Measurements from ENCODE around the gene BAHD1. TPM values are rescaled to one million over a fixed set of nuclear protein-coding genes. Genes with fewer than 3 reads are reported as not detected.

The BAHD1 gene
- total and polyA plus RNA-seq, 9 donors = 14.8 to 67.3 (median 40.1) TPM

GRCh38 chr15:40508216-40508615 is 67.5 kb downstream of the BAHD1 start:
- peaks cover 9% of the 10 kb centered on the region for H3K4me1 ChIP-seq (ENCODE audit: insufficient read depth)
- no peak for DNase-seq
- no peaks in the 10 kb centered on the region for H3K27me3 ChIP-seq
- TF ChIP-seq CTCF (IDR thresholded peaks at IDR 0.05) = no peak
- no peak for TF ChIP-seq POLR2A (IDR thresholded peaks at IDR 0.05)
- no peak for TF ChIP-seq EP300 (IDR thresholded peaks at IDR 0.05)
- 92 to 98% (median 93%) methylated on average over 1 of the region's 1 CpG for WGBS, 3 donors
- no peaks in the 10 kb centered on the region for H3K9me3 ChIP-seq
- H3K36me3 ChIP-seq = no peaks in the 10 kb centered on the region
- H3K4me3 ChIP-seq = no peak overlapping the region
- H3K27ac ChIP-seq = no peak overlapping the region
- intact Hi-C loops (cut with DNase I) = loop anchor here in 1 of 4 donors (5.0 kb wide), 1 partner anchor 66 kb away; the partner anchor contains the start of gene BAHD1

GRCh38 chr15:40510201-40510600 is 69.4 kb downstream of the BAHD1 start:
- Histone ChIP-seq H3K9me3 (no peaks in the 10 kb centered on the region), H3K27ac (peak overlapping the region in 1 of 2 donors; percentile 76), H3K4me3 (no peak overlapping the region), H3K4me1 (ENCODE audit: insufficient read depth) (peaks cover 9% of the 10 kb centered on the region), H3K36me3 (no peaks in the 10 kb centered on the region), H3K27me3 (no peaks in the 10 kb centered on the region)
- DNase-seq = no peak
- intact Hi-C loops (cut with DNase I) = loop anchor here in 2 of 4 donors (10.0 kb wide), 2 partner anchors 45 to 385 kb away; partner anchors contain the start of gene VPS18 (in 1 of the 2)
- TF ChIP-seq POLR2A (IDR thresholded peaks at IDR 0.05) = no peak
- no peak for TF ChIP-seq EP300 (IDR thresholded peaks at IDR 0.05)
- no peak for TF ChIP-seq CTCF (IDR thresholded peaks at IDR 0.05)
- WGBS, 3 donors = 44 to 74% (median 58%) methylated on average over 2 of the region's 2 CpGs

- Histone ChIP-seq H3K27ac (peak overlapping the region; percentile 61 to 76), H3K4me3 (peak overlapping the region; percentile 52), H3K27me3 (no peaks in the 10 kb centered on the region), H3K36me3 (no peaks in the 10 kb centered on the region), H3K4me1 (ENCODE audit: insufficient read depth) (peaks cover 9% of the 10 kb centered on the region), H3K9me3 (no peaks in the 10 kb centered on the region)
- no peak for TF ChIP-seq POLR2A (IDR thresholded peaks at IDR 0.05)
- no peak for TF ChIP-seq CTCF (IDR thresholded peaks at IDR 0.05)
- no peak for TF ChIP-seq EP300 (IDR thresholded peaks at IDR 0.05)
- 14 to 19% (median 17%) methylated on average over 22 of the region's 22 CpGs for WGBS, 3 donors
- DNase-seq = peak in 2 of 5 donors; percentile 42 to 45
- intact Hi-C loops (cut with DNase I) = loop anchor here in 2 of 4 donors (10.0 kb wide), 2 partner anchors 46 to 384 kb away; partner anchors contain the start of gene VPS18 (in 1 of the 2)
These were observed 70.3 kb downstream of the BAHD1 start for GRCh38 chr15:40511093-40511471.

GRCh38 chr15:40511472-40512133 is 70.8 kb downstream of the BAHD1 start:
- intact Hi-C loops (cut with DNase I) = loop anchor here in 2 of 4 donors (10.0 kb wide), 2 partner anchors 47 to 383 kb away; partner anchors contain the start of gene VPS18 (in 1 of the 2)

GRCh38 chr15:40512440-40512839 is 71.7 kb downstream of the BAHD1 start:
- WGBS, 3 donors = 95 to 100% (median 96%) methylated on average over 2 of the region's 2 CpGs

More at GRCh38 chr15:40511472-40512133, 70.8 kb downstream of the BAHD1 start:
- H3K27me3 ChIP-seq = no peaks in the 10 kb centered on the region
- H3K4me3 ChIP-seq = peak overlapping the region; percentile 52
- peak; percentile 7 for TF ChIP-seq POLR2A (IDR thresholded peaks at IDR 0.05)
- TF ChIP-seq EP300 (IDR thresholded peaks at IDR 0.05) = no peak
- peak overlapping the region; percentile 61 to 76 for H3K27ac ChIP-seq
- no peaks in the 10 kb centered on the region for H3K9me3 ChIP-seq
- WGBS, 3 donors = 1 to 3% (median 1%) methylated on average over 57 to 61 of the region's 61 CpGs
- DNase-seq = peak; percentile 92 to 96 (median 95)
- H3K4me1 ChIP-seq (ENCODE audit: insufficient read depth) = peaks cover 9% of the 10 kb centered on the region
- H3K36me3 ChIP-seq = no peaks in the 10 kb centered on the region

More at GRCh38 chr15:40512440-40512839, 71.7 kb downstream of the BAHD1 start:
- H3K4me3 ChIP-seq = no peak overlapping the region
- no peak for TF ChIP-seq POLR2A (IDR thresholded peaks at IDR 0.05)
- TF ChIP-seq CTCF (IDR thresholded peaks at IDR 0.05) = no peak
- no peak for TF ChIP-seq EP300 (IDR thresholded peaks at IDR 0.05)
- peaks cover 9% of the 10 kb centered on the region for H3K4me1 ChIP-seq (ENCODE audit: insufficient read depth)
- peak overlapping the region in 1 of 2 donors; percentile 76 for H3K27ac ChIP-seq
- H3K9me3 ChIP-seq = no peaks in the 10 kb centered on the region
- DNase-seq = peak in 1 of 5 donors; percentile 24
- H3K36me3 ChIP-seq = no peaks in the 10 kb centered on the region
- intact Hi-C loops (cut with DNase I) = loop anchor here in 2 of 4 donors (10.0 kb wide), 2 partner anchors 48 to 382 kb away; partner anchors contain the start of gene VPS18 (in 1 of the 2)
- H3K27me3 ChIP-seq = no peaks in the 10 kb centered on the region

All from ovary (tissue), 9 donors.